Osteocyte (in vitro differentiated cells): ENCODE measurements around the gene TRIP11. TPM values are rescaled to one million over a fixed set of nuclear protein-coding genes. Genes with fewer than 3 reads are reported as not detected.

ENCODE experiments used
- DNase-seq: peaks from one replicate; pipeline ENCODE4 v3.0.0; 2021; ENCODE audit warnings: mixed read lengths; ENCODE audit not compliant: unreplicated experiment; ENCODE audit errors: extremely low spot score
- H3K27ac Mint-ChIP-seq: one replicate; pipeline ENCODE4 v1.8.0; 2021; ENCODE audit warnings: mild to moderate bottlenecking, mixed read lengths; ENCODE audit not compliant: unreplicated experiment
- H3K27me3 Mint-ChIP-seq: one replicate; pipeline ENCODE4 v1.8.0; 2021; ENCODE audit warnings: mixed read lengths; ENCODE audit not compliant: unreplicated experiment
- H3K36me3 Mint-ChIP-seq: one replicate; pipeline ENCODE4 v1.8.0; 2021; ENCODE audit warnings: mixed read lengths; ENCODE audit not compliant: unreplicated experiment
- H3K4me1 Mint-ChIP-seq: one replicate; pipeline ENCODE4 v1.8.0; 2021; ENCODE audit warnings: mixed read lengths; ENCODE audit not compliant: unreplicated experiment
- H3K4me3 Mint-ChIP-seq: one replicate; pipeline ENCODE4 v1.8.0; 2021; ENCODE audit warnings: mild to moderate bottlenecking, moderate library complexity, mixed read lengths; ENCODE audit not compliant: unreplicated experiment
- H3K9me3 Mint-ChIP-seq: one replicate; pipeline ENCODE4 v1.8.0; 2021; ENCODE audit warnings: mixed read lengths; ENCODE audit not compliant: unreplicated experiment
- CTCF ChIP-seq: fragments of 200-600 bp; sonication (generic); IDR thresholded peaks from 2 replicates; pipeline ENCODE4 v1.5.0; 2021; ENCODE audit warnings: antibody characterized with exemption, mild to moderate bottlenecking, moderate library complexity
- total RNA-seq: library from RNA; stranded (reverse); gene quantifications from 2 replicates; pipeline ENCODE4 v1.2.1, GENCODE V29; 2021

The TRIP11 gene
- total RNA-seq, 1 donor from 2014 or later, result 75.1 TPM

GRCh38 chr14:91925001-91925726 is 114.7 kb downstream of the TRIP11 start:
- DNase-seq, result no peak
- H3K27me3 Mint-ChIP-seq, result no peaks in the 10 kb centered on the region
- TF ChIP-seq CTCF, result no peak
- H3K27ac Mint-ChIP-seq, result no peak overlapping the region
- peaks cover 17% of the 10 kb centered on the region for H3K4me1 Mint-ChIP-seq
- H3K4me3 Mint-ChIP-seq, result no peak overlapping the region
- peaks cover 11% of the 10 kb centered on the region for H3K36me3 Mint-ChIP-seq
- H3K9me3 Mint-ChIP-seq, result no peaks in the 10 kb centered on the region

GRCh38 chr14:91920526-91920925 is 119.3 kb downstream of the TRIP11 start:
- H3K36me3 Mint-ChIP-seq, result peaks cover 11% of the 10 kb centered on the region
- peaks cover 3% of the 10 kb centered on the region for H3K9me3 Mint-ChIP-seq
- no peak overlapping the region for H3K27ac Mint-ChIP-seq
- no peak for DNase-seq
- H3K27me3 Mint-ChIP-seq, result no peaks in the 10 kb centered on the region
- H3K4me3 Mint-ChIP-seq, result no peak overlapping the region
- peaks cover 14% of the 10 kb centered on the region for H3K4me1 Mint-ChIP-seq
- no peak for TF ChIP-seq CTCF

GRCh38 chr14:91919814-91920213 is 120.0 kb downstream of the TRIP11 start:
- H3K27ac Mint-ChIP-seq, result no peak overlapping the region
- no peaks in the 10 kb centered on the region for H3K27me3 Mint-ChIP-seq
- peaks cover 3% of the 10 kb centered on the region for H3K9me3 Mint-ChIP-seq
- peaks cover 11% of the 10 kb centered on the region for H3K4me1 Mint-ChIP-seq
- H3K36me3 Mint-ChIP-seq, result peaks cover 11% of the 10 kb centered on the region
- no peak for TF ChIP-seq CTCF
- DNase-seq, result no peak
- H3K4me3 Mint-ChIP-seq, result no peak overlapping the region

GRCh38 chr14:91918186-91918883 is 121.5 kb downstream of the TRIP11 start:
- H3K27me3 Mint-ChIP-seq, result no peaks in the 10 kb centered on the region
- TF ChIP-seq CTCF, result no peak
- H3K9me3 Mint-ChIP-seq, result peaks cover 3% of the 10 kb centered on the region
- peaks cover 9% of the 10 kb centered on the region for H3K4me1 Mint-ChIP-seq
- peak overlapping the region; percentile 23 for H3K27ac Mint-ChIP-seq
- H3K4me3 Mint-ChIP-seq, result no peak overlapping the region
- peaks cover 14% of the 10 kb centered on the region for H3K36me3 Mint-ChIP-seq
- DNase-seq, result no peak

Other genes starting within 250 kb of the TRIP11 start
- 0.35 and 2.1 TPM in 2 replicates for gene TC2N, start 172.5 kb downstream of the TRIP11 start, total RNA-seq
- 98.7 and 101 TPM in 2 replicates for gene FBLN5, start 92.4 kb downstream of the TRIP11 start, total RNA-seq
- 35.7 and 41.9 TPM in 2 replicates for gene ATXN3, start 66.5 kb upstream of the TRIP11 start, total RNA-seq
- 112 and 118 TPM in 2 replicates for gene NDUFB1, start 81.6 kb upstream of the TRIP11 start, total RNA-seq
- 78.2 and 80.2 TPM in 2 replicates for gene CPSF2, start 81.9 kb upstream of the TRIP11 start, total RNA-seq